Measurements from ENCODE around the gene CDK14.

DNA sequence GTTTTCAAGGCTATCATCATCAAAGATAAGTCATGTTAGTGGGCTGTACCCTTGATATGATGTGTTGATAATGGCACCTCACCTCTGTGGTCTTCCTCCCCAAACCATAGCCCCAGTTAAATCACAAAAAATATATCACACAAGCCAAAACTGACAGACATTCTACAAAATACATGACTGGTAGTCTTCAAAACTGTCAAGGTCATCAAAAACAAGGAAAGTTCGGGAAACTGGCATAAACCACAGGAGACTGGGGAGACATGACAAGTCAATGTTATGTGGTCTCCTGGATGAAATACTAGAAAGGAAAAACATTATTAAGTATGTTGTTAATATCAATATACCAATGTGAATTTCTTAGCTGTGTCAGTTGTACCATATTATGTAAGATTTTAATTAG lies 388.6 kb downstream of the CDK14 start:
- TF ChIP-seq, protein P1, sequence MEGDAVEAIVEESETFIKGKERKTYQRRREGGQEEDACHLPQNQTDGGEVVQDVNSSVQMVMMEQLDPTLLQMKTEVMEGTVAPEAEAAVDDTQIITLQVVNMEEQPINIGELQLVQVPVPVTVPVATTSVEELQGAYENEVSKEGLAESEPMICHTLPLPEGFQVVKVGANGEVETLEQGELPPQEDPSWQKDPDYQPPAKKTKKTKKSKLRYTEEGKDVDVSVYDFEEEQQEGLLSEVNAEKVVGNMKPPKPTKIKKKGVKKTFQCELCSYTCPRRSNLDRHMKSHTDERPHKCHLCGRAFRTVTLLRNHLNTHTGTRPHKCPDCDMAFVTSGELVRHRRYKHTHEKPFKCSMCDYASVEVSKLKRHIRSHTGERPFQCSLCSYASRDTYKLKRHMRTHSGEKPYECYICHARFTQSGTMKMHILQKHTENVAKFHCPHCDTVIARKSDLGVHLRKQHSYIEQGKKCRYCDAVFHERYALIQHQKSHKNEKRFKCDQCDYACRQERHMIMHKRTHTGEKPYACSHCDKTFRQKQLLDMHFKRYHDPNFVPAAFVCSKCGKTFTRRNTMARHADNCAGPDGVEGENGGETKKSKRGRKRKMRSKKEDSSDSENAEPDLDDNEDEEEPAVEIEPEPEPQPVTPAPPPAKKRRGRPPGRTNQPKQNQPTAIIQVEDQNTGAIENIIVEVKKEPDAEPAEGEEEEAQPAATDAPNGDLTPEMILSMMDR (IDR thresholded peaks at IDR 0.05) = no peak
- TF ChIP-seq POLR2A (IDR thresholded peaks at IDR 0.05) (no peak), EP300 (IDR thresholded peaks at IDR 0.05) (no peak)

All from ovary (tissue), 3 donors.